Left cardiac atrium (tissue), 4 donors: ENCODE data around the gene RABGAP1L. TPM values are rescaled to one million over a fixed set of nuclear protein-coding genes. Genes with fewer than 3 reads are reported as not detected.
"Not testable (repeated sequence)": the region's sequence is repeated elsewhere in the genome, so short reads cannot be mapped to it uniquely, and the experiment has no call there.

Experiments used
- ATAC-seq, 2 donors: fragments of 200-7000 bp; cut with Tn5 transposase; one replicate each; pipeline ENCODE4 v1.9.1; 2020; ENCODE audit warnings: mild to moderate bottlenecking in 2 of 2, moderate library complexity in 2 of 2
- DNase-seq: peaks from one replicate; pipeline ENCODE4 v3.0.0-alpha.2; 2020
- intact Hi-C, 2 donors: fragments of 100-400 bp; cut with DNase I; formaldehyde crosslinking; loops; one replicate each; pipeline versions ENCODE4 v1.14.1 to v1.15.1; 2022 to 2023
- long read RNA-seq: library from polyadenylated mRNA; unstranded; transcript quantifications from one replicate; pipeline ENCODE4 v2.0.0, GENCODE V29; 2021
- total RNA-seq, 2 donors: library from RNA; stranded (reverse); fragmentation: NEBNext Ultra II Directional; extraction: Animal tissue kit (Norgen Biotek cat#: 25700); gene quantifications; one replicate each; pipeline ENCODE4 v1.2.1, GENCODE V29; 2021
- donor health status: DM: no; HTN: yes; CAD: no.
- donor health status: DM: no; HTN: yes; CAD: no; lungs with severe emphysema.
- donor health status: DM: yes; HTN: yes; CAD: no.
- donor health status: Dilated cardiomyopathy.

Gene RABGAP1L
- total RNA-seq: 100 to 1,000 TPM; 134 to 145 TPM
- long read RNA-seq, partial matches to known transcripts: 4 of 9 reads
- long read RNA-seq, other reads (novel, unspliced or antisense): 4 of 9 reads

GRCh38 chr1:174159252-174160108, at the start of gene RABGAP1L:
TSS of gene RABGAP1L (plus strand) at chr1:174159520.
- peak; percentile 97 to 99 for ATAC-seq
- intact Hi-C loops: loop anchor here in 1 of 2 donors (5.0 kb wide), 3 partner anchors 42 to 137 kb away; partner anchors contain the start of gene RC3H1

GRCh38 chr1:174110053-174110452, 49.3 kb upstream of the RABGAP1L start:
- ATAC-seq: no peak
- intact Hi-C loops: no loop called here

More at GRCh38 chr1:174159252-174160108, at the start of gene RABGAP1L:
- peak; percentile 95 for DNase-seq

GRCh38 chr1:174112489-174113162, 46.7 kb upstream of the RABGAP1L start:
- peak in 1 of 2 donors; percentile 24 for ATAC-seq
- DNase-seq: no peak
- intact Hi-C loops: no loop called here

More at GRCh38 chr1:174110053-174110452, 49.3 kb upstream of the RABGAP1L start:
- DNase-seq: no peak

- ATAC-seq (no peak), DNase-seq (no peak)
- intact Hi-C loops: no loop called here
These were observed 45.2 kb upstream of the RABGAP1L start for GRCh38 chr1:174114106-174114505.

GRCh38 chr1:174114788-174115448, 44.4 kb upstream of the RABGAP1L start:
- intact Hi-C loops: loop anchor here in 1 of 2 donors (5.0 kb wide), 1 partner anchor 47 kb away; no protein-coding TSS in a partner anchor
- peak; percentile 40 to 81 for ATAC-seq

GRCh38 chr1:174116042-174116441, 43.3 kb upstream of the RABGAP1L start:
- intact Hi-C loops: loop anchor here in 1 of 2 donors (5.0 kb wide), 1 partner anchor 46 kb away; no protein-coding TSS in a partner anchor
- ATAC-seq (no peak), DNase-seq (no peak)

More at GRCh38 chr1:174114788-174115448, 44.4 kb upstream of the RABGAP1L start:
- no peak for DNase-seq

- intact Hi-C loops: loop anchor here in 1 of 2 donors (5.0 kb wide), 1 partner anchor 44 kb away; no protein-coding TSS in a partner anchor
- ATAC-seq (peak; percentile 79 to 92), DNase-seq (no peak)
These were observed 40.6 kb upstream of the RABGAP1L start for GRCh38 chr1:174118751-174119150.

GRCh38 chr1:174122318-174122717, 37.0 kb upstream of the RABGAP1L start:
- intact Hi-C loops, DNase-seq, ATAC-seq: not testable (repeated sequence)

- ATAC-seq: no peak
- intact Hi-C loops: no loop called here
- no peak for DNase-seq
These were observed 35.5 kb upstream of the RABGAP1L start for GRCh38 chr1:174123843-174124242.

GRCh38 chr1:174127176-174127575, 32.1 kb upstream of the RABGAP1L start:
- intact Hi-C loops, ATAC-seq, DNase-seq: not testable (repeated sequence)

GRCh38 chr1:174131032-174131638, 28.2 kb upstream of the RABGAP1L start:
- no peak for ATAC-seq
- intact Hi-C loops: no loop called here
- no peak for DNase-seq

GRCh38 chr1:174134003-174134659, 25.2 kb upstream of the RABGAP1L start:
- ATAC-seq: no peak
- no peak for DNase-seq
- intact Hi-C loops: no loop called here

GRCh38 chr1:174135211-174135610, 24.1 kb upstream of the RABGAP1L start:
- intact Hi-C loops: no loop called here
- DNase-seq (no peak), ATAC-seq (no peak)

- intact Hi-C loops: no loop called here
- DNase-seq (no peak), ATAC-seq (no peak)
These were observed 22.6 kb upstream of the RABGAP1L start for GRCh38 chr1:174136714-174137113.

- intact Hi-C loops: no loop called here
These were observed 16.5 kb upstream of the RABGAP1L start for GRCh38 chr1:174142836-174143235.

GRCh38 chr1:174143727-174144396, 15.5 kb upstream of the RABGAP1L start:
- DNase-seq, ATAC-seq, intact Hi-C loops: not testable (repeated sequence)

More at GRCh38 chr1:174142836-174143235, 16.5 kb upstream of the RABGAP1L start:
- DNase-seq: no peak
- ATAC-seq: no peak

- intact Hi-C loops, ATAC-seq, DNase-seq: not testable (repeated sequence)
These were observed 14.9 kb upstream of the RABGAP1L start for GRCh38 chr1:174144397-174144783.

- DNase-seq (no peak), ATAC-seq (no peak)
- intact Hi-C loops: no loop called here
These were observed 10.1 kb upstream of the RABGAP1L start for GRCh38 chr1:174149216-174149615.
